GM11168 (cell line): Measurements from ENCODE around the gene ANK2.

Experiments used
- in situ Hi-C: fragments of 300-500 bp; cut with MboI; formaldehyde crosslinking; loops from one replicate; pipeline ENCODE4 v1.12.0; 2022; ENCODE audit warnings: low sequenced_read_pairs; ENCODE audit not compliant: unreplicated experiment

ANK2 gene

DNA sequence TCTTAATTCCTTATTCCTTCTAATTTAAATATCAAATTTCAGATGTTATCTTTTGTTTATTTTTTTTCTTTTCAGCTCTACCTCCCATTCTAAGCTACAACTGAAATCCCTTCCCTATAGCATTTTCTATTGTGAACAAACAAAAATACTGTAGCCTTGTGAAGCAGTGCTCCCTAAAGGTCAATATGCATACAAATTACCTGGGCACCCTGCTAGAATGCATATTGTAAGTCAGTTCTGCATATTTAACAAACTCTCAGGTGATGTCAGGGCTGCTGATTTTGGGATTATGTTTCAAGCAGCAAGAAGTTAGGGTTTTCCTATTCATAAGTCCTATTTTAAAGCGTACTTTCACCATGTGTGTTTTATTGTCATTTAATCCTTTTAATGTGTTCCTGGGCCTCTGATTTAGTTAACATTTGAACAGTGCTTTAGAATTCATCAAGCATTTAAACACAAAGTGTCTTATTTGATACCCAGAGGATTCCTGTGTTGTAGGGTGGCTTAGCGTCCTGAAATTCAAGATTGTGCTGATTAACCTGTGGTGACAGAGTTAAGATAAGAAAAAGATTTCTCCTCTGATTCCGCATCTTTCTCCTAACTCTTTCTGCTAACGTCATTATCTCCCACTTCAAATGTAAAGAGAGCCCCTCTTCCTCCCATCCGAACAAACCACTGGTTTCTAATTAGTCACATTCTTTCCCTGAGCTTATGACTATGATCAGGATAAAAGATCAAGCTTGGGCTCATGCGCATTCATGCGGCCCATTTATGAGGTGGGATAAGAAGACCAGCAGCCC lies 221.3 kb downstream of the ANK2 start:
- in situ Hi-C loops = no loop called here

DNA sequence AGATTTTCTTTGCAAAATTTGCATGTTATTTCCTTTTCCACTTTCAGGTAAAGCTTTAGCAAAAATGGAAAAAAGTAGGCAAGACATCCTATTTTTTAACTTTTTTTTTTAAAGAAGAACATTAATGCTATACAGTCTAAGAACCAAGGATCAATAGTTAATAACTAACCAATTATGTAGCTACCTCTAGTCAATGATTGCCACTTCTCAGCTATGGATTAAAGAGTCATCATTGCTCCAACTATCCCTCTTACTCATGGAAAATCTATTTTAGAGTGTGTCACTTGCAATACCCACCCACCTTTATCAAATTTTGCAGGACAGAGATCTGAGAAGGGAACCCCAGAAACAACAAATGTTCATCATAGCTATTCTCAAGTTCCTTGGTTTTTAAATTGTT lies 223.1 kb downstream of the ANK2 start:
- in situ Hi-C loops = no loop called here

DNA sequence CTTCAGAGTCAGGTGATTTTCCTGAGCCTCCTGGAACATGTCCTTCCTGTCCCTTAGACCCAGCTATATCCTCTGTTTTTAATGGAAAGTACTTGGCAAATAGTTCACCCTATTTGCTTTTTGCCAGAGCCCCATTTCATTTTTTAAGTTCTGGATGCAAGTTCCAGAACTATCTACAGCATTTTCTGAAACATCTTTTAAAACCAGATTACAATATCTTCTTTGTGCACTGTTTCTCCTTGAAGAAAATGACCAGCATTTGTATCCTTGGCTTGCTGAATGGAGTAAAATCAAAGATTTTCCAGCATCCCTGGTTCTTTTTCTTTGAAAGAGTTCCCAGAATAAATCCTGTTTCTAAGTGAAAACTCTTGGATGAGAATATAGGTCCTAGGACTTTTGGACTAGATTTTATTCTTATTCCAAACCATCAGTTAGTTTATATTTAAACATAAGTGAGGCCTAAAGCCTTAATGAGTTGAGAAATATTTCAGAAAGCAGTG lies 224.3 kb downstream of the ANK2 start:
- in situ Hi-C loops = no loop called here

DNA sequence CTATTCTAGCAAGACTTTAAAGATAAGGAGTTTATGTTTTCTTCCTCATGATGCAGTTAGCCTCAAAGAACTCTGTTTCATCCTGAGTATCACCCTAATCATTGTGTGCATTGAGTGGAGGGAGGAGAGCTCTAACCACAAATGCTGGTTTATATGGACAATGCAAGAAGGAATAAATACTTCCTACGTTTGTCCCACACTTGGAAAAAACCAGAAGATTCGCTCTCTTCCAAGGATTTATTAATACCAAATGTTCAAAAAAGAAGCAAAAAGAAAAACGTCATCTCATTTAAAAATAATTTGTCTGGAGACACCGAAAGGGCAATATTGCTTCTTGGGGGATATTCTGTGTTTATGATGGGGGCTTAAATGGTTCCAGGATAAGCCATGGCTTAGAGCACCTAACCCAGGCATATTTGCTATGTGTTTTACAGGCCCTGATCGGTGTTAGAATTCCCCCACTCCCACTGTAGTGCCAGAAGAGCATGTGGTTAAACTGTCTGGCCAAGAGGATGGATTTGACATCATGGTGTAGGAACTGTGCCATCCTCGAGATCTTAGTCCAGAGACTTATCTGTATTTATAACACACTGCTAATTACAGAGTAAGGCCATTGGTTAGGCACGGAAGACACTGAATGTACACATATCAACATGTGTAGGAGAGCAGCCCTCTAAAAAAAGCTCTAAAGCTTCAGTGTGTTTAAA lies 227.2 kb downstream of the ANK2 start:
- in situ Hi-C loops = no loop called here

DNA sequence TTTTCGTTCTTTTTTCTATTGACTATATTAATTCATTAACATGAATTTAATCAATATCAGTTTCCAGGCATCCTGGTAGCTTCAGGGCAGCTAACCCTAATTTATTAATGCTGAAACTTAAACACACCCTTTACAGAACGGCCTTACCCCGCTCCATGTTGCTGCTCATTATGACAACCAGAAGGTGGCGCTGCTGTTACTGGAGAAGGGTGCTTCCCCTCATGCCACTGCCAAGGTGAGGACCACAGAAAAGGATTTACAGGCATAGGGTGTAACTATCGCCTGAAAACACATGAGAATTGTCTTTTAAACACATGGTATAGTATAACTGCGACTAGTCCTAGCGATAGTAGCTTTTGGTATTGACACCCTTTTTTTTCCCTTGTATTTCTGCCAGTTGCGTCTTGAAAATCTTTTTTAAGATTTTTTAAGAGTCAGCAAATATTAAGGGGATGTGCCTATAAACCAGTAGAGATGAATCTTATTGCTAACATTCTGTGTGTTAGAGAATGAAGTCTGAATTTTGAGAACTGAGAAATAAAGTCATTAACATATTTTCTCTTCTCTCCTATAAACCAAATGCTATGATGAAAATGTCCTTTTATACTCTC lies 229.0 kb downstream of the ANK2 start:
- in situ Hi-C loops = no loop called here

DNA sequence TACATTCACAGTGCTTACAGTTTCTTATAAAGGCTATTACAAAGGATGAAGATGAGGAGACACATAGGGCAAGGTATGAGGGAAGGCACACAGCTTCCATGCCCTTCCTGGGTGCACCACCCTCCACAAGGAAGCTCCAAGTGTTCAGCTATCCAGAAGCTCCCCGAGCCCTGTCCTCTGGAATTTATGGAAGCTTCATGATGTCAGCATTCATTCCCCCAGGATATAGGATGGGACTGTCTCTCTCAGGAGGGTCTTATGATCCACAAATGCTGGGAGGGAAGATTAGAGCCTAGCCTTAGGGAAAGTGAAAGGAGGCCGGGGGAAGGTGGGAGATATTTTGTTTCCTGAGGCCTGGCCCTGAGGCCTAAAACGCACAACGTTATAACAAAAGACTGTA lies 236.0 kb downstream of the ANK2 start:
- in situ Hi-C loops = no loop called here

DNA sequence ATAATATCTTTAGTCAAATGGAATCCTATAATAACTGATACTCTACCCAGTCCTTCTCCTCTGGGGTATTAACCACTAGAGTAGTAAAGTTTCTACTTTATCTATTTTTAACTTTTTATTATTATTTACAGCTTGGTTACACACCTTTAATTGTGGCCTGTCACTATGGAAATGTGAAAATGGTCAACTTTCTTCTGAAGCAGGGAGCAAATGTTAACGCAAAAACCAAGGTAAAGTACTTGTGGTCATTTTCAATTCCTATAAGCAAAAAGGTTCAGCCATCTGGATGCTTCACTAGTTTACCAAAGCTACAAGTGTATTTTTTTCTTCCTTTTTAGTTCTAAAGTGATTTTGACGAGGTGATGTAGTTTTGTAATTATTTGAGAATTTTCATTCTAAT lies 238.8 kb downstream of the ANK2 start:
- in situ Hi-C loops = no loop called here

DNA sequence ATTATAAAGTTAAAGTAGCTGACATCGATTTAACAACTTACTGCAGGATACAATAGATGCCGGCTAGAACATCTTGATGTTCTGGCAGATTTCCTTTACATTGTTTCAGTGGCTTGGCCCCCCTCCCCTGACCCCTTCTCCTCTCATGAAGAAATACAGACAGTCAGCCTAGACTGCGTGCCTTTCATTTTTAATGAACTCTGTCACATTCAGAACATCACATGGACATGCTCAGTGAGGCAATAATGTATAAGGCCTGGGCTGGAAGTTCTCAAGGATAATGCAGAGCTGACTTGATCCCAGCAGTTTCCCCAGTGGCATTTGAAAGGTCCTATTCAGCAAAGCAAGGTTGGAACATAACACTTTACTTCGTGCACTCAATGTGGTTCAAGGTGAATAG lies 239.2 kb downstream of the ANK2 start:
- in situ Hi-C loops = no loop called here

DNA sequence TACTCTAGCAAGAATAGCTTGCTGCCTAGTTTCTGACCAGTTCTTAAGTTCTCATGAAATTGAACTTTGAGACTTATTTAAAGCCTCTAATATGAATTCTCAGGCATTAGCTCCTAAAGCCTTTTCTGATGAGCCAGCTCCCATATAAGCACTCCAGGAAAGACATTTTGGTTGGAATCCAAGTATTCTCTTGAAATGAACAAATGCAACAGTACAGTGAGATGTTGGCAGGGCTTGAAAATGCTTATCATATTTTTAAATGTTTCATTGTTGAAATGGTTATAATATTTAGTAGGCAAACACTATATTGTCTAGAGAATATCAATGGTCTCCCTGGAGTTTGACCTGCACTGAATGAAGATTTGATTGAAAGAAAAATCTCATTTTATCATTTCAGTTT lies 240.3 kb downstream of the ANK2 start:
- in situ Hi-C loops = no loop called here

DNA sequence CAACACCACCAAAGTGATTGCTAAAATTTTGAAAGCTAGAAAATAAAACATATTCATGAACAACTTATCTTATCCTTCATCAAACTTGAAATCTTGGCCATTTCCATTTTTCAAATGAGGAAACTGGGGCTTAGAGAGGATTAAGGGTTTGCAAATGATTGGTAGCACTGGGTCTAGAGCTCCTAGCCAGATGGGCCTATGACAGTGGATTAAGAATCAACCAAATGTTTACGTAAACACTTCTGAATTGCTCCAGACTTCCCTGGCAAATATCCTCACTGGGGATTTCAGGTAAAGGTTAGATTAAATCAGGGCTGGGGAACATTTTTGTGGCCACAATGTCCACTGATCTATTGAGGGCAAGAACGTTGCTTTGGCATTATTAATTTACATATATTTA lies 241.2 kb downstream of the ANK2 start:
- in situ Hi-C loops = no loop called here

DNA sequence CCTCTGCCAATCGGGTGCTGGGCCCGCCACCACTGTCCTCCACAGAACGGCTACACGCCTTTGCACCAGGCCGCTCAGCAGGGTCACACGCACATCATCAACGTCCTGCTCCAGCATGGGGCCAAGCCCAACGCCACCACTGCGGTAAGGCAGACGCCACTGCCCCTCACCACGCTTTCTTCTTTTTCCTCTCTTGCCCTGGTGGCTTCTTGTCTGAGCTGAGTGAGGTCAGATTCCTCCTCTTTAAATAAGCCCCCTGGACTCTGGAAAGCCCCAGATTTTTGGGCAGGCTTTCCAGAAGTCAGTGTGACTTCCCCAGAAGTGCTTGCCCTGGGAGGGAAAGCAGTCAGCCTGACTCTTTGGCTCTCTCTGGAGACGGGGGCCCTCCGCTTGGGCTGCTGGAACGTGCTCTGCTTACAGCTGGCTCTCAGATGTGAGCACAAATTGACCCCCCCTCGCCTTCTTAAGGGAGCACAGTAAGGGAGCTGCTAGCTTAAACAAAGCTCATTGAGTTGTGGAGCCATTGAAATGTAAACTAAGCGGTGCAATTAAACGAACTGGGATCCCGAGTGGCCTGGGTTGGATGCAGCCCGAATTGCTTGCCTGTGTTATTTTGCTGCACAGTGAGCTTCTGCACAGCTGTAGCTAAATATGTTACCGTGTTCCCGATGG lies 243.1 kb downstream of the ANK2 start:
- in situ Hi-C loops = no loop called here

DNA sequence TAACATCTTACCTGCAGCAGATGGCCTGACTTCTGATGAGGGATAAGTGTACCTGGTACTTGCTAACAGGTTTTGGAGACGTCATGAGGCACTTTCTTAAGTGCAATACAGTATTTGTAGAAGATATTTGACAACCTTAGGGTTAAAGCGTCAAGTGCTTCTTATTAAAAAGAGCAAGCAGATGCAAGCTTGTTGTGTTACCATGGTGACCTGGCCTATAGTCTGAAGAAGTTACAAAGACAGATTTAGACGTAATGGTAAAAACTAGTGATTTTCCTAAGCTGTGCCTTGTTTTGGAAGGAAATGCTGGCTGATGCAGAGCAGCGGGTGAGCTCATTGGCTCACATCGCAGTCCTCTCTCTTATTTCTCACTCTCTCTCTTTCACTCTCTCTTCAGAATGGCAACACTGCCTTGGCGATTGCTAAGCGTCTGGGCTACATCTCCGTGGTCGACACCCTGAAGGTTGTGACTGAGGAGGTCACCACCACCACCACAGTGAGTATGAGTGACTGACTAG lies 243.6 kb downstream of the ANK2 start:
- in situ Hi-C loops = no loop called here

DNA sequence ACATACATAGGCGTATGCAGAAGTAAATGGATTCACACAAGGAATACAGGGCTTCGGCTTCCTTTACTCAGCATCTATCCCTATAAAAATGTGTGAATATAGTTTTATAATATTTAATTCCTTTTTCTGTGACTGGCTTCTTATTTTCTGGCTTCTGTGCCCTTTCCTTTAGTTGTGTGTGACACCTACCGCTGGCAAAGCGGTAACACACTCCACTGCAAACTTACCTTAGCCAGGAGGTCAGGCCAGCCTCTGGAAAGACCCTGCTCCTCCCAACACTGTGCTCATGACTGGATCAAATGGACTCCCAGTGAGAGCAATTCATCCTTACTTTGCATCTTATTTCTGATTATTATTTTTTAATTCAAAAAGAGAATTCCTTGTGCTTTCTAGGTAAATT lies 244.2 kb downstream of the ANK2 start:
- in situ Hi-C loops = no loop called here

DNA sequence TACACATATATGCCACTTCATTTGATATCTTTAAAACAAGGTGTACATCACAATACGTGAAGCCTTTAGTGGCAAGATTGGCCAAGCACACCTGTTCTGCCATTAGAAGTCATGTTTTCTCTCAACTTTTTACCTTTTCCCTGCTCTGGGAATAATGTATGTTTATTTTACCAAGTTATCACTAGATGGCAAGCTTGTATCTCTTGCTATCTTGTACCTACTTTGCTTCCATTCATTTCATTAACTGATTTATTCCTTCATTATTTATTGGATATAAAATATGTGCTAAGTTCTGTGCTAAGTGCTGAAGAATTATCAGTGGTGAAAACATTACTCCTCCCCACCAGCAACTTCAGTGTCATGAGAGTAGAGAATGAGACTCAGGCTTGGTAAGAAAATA lies 245.5 kb downstream of the ANK2 start:
- in situ Hi-C loops = no loop called here

DNA sequence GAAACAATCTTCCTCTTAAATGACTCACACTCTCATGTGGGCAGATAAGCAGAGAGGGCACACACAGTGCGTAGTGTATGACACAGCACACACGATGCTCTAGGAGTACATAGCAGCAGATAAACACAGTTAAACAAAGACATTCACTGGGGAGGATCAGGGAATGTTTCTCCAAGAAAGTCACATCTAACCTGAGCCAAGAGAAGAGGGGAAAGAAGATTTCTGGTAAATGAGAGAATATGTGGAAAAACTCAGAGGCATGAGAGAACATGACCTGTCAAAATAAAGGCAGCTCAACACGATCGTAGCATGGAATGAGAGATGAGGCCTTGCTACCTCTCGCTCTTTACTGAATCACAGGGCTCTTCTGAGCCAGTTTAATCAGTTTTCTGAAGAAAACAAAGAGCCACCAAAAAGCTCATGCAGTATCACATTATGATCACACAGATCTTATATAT lies 251.0 kb downstream of the ANK2 start:
- in situ Hi-C loops = no loop called here

DNA sequence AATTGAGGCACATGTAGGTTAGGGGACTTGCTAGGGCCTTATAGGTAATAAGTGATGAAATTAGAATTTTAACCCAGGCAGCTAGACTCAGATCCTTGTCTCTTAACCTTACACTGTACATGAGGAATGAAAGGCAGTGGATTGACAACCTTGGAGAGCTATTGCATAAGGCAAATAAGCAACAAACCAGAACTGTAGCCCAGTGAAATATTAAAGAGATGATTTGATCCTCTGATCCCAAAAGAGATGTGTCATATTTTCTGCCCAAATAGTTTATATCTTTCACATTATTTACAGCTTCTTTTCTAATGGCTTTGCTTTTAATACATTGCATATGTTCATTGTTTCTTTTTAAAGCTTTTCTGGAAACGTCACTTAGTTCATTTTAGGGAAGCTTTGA lies 252.6 kb downstream of the ANK2 start:
- in situ Hi-C loops = no loop called here

DNA sequence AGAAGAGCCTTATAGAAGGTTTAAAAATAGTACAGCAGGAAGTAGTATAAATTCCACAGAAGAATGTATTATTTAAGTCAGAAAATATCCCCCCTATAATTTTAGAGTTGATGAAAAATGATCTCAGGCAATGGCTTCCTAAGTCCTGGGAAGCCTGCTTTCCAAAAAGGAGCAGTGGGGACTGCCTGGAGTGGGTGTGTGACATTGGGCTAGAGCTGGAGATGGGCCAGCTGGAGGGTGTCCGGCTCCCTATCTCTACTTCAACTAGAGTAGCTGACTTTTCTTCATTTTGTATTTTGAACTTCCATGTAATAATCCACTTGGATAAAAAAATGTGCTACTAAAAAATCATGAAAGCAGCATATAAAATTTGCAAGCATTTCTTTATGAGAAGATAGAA lies 253.9 kb downstream of the ANK2 start:
- in situ Hi-C loops = no loop called here

DNA sequence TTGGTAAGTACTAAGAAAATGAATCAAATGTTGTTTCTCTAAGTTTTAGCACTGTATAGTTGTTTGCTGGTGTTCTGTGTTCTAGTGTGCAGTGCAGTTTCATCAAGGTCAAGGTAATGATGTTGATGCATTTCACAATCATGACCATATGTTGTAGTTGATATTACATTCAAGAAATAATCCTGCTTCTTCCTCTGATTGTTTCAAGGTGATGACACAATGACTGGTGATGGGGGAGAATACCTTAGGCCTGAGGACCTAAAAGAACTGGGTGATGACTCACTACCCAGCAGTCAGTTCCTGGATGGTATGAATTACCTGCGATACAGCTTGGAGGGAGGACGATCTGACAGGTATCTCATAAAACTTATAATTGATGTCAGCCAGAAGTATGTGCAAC lies 261.6 kb downstream of the ANK2 start:
- in situ Hi-C loops = no loop called here

DNA sequence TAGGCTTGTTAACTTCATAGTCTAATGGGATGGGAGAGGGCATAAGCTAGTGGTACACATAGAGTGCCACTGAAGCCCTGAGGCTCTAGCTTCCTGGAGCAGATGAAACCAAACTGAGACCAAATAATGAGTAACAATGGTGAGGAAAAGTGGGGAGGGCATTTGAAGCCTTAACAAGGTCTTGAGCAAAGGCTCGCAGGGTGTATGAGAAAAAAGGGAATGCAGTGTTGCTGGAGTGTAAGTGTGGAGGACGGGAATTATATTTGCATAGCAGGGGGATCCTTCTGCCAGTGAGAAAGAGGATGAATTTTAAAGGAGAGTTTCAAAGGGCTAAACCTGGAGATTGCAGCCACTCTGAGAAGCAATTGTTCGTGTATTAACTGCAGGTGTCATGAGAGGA lies 263.1 kb downstream of the ANK2 start:
- in situ Hi-C loops = no loop called here

DNA sequence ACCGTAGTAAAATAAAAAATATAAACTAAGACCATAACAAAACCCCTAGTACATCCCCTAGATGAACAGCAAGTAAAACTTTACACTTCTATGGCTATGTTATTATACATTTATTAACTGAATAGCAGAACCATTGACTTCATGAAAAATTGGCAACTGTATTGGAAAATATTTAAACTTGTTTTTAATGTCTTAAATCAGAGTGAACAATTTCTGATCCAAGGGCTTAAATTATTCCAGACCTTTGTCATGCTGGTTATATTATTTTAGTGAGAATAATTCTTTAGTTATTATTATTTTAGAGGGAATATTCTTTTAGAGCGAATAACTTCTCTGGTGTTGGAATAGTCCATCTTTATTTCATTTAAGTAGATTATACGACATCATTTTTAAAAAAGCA lies 265.0 kb downstream of the ANK2 start:
- in situ Hi-C loops = no loop called here

DNA sequence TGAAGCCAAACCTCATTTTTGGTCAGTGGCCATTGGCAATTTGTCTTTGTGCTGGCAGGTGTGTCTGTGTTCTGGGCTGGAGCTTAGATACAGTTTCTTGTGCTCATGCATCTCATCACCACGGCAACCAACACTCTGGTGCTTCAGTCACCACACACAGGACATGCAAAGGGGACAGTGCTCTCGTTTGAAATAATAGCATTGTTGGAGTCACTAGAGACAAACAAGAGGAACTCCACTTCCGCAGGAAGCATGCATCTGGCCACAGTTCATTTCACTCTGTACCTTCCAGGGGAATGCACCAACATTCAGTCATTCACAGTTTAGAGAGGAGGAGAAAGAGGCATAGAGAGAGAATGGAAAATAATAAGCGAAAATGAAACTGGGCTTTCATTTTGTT lies 267.4 kb downstream of the ANK2 start:
- in situ Hi-C loops = no loop called here
